Osteoblast (primary cell): ENCODE measurements around the gene ATP2A3. TPM values are rescaled to one million over a fixed set of nuclear protein-coding genes. Genes with fewer than 3 reads are reported as not detected.
A peak's percentile ranks its signal among the peaks of the same experiment; 100 is the strongest.

Experiments used
- DNase-seq: peaks from one replicate; pipeline ENCODE4 v3.0.0; 2011; ENCODE audit warnings: low spot score, mixed read lengths; ENCODE audit not compliant: insufficient read length; ENCODE audit errors: missing footprints
- H2AFZ ChIP-seq: 2 replicates; pipeline ENCODE4 v1.6.0; 2011; ENCODE audit warnings: mild to moderate bottlenecking, low read length
- H3K27ac ChIP-seq: 2 replicates; pipeline ENCODE4 v1.5.1; 2011; ENCODE audit warnings: mild to moderate bottlenecking, low read depth, low read length, moderate library complexity
- H3K27me3 ChIP-seq: 2 replicates; pipeline ENCODE4 v1.6.0; 2012; ENCODE audit warnings: mild to moderate bottlenecking, control low read depth, inconsistent platforms, low read length, moderate library complexity; ENCODE audit not compliant: insufficient read depth
- H3K36me3 ChIP-seq: 2 replicates; pipeline ENCODE4 v1.5.1; 2011; ENCODE audit warnings: mild to moderate bottlenecking, low read length, control low read depth, moderate library complexity; ENCODE audit not compliant: insufficient read depth
- H3K4me1 ChIP-seq: 2 replicates; pipeline ENCODE4 v1.5.1; 2011; ENCODE audit warnings: mild to moderate bottlenecking, low read length, control low read depth, moderate library complexity; ENCODE audit not compliant: insufficient read depth
- H3K4me2 ChIP-seq: 2 replicates; pipeline ENCODE4 v1.6.0; 2011; ENCODE audit warnings: mild to moderate bottlenecking, low read length; ENCODE audit not compliant: insufficient read depth
- H3K4me3 ChIP-seq: fragments of 200-600 bp; sonication (generic); 3 replicates; pipeline ENCODE4 v1.5.1; 2012; ENCODE audit warnings: mild to moderate bottlenecking, low read length, inconsistent platforms; ENCODE audit not compliant: insufficient read depth
- H3K79me2 ChIP-seq: 2 replicates; pipeline ENCODE4 v1.6.0; 2012; ENCODE audit warnings: mild to moderate bottlenecking, low read length, control low read depth, inconsistent platforms; ENCODE audit not compliant: insufficient read depth
- H3K9me3 ChIP-seq: 2 replicates; pipeline ENCODE4 v1.5.1; 2011; ENCODE audit warnings: low read depth, low read length, control low read depth
- H4K20me1 ChIP-seq: 2 replicates; pipeline ENCODE4 v1.6.0; 2012; ENCODE audit warnings: mild to moderate bottlenecking, low read length, control low read depth; ENCODE audit not compliant: insufficient read depth
- total RNA-seq: library from RNA; depleted of rRNA; stranded (reverse); fragments of >200 nt; gene quantifications from 2 replicates; pipeline ENCODE4 v1.2.3, GENCODE V29; 2012
- TF ChIP-seq, protein P1 (sequence below): IDR thresholded peaks from 2 replicates; pipeline ENCODE4 v1.5.1; 2011; ENCODE audit warnings: mild to moderate bottlenecking, low read depth, low read length, moderate library complexity; ENCODE audit errors: extremely low read depth

The ATP2A3 gene
- total RNA-seq = 1.4 and 1.8 TPM in 2 replicates

DNA sequence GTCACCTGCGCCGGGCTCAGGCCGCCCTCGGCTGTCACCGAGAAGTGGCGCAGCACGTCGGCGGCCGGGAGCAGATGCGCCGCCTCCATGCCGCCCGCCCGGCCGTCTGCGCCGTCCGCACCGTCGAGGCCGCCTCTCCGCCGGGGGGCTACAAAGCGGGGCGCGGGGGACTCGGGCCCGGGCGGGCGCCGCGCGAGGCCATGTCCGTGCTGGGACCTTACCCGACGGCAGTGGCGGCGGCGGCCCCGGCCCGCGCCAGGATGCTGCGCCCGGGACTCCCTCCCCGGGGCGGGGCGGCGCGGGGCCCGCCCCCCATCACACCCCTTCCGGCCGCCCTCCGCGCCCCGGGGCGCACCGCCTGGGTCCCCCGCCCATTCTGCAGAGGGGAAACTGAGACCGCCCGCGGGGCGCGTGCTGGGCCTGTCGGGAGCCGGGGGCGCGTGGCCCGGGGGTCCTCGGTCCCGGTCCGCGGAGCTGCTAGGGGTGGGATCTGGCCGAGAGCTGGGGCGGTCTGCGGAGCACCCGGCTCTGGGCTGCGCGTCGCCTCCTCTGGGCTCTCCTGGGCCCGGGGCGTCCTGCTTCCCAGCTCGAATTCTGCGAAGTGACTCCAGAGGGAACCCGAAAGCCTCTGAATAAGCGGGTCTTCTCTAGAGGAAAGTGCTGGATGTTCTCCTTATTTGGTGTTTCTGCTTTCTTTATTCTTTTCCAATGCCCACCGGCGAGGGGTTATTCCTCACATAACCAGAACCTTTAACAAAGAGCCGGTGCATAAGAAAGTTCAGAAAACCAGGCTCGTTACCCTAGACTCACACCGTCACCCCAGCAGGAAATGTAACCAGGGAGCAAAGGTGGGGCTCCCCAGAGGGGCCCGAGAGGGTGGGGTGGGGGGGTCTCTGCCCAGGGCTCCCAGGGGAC lies at the start of gene ATP2A3:
Gene ATP2A3 (minus strand): TSS at position 235 of the 915 bp plus-strand sequence. CDS start 146 bp downstream, at position 89.
- H4K20me1 ChIP-seq = peaks cover 2% of the 10 kb centered on the region
- H3K27ac ChIP-seq = no peak within 1 kb of the TSS
- peaks cover 41% of the 10 kb centered on the region for H3K27me3 ChIP-seq
- H2AFZ ChIP-seq = peak within 1 kb of the TSS; percentile 65
- H3K36me3 ChIP-seq = no peaks in the 10 kb centered on the region
- peak within 1 kb of the TSS; percentile 59 for H3K4me3 ChIP-seq
- H3K4me1 ChIP-seq = peaks cover 4% of the 10 kb centered on the region
- no peaks in the 10 kb centered on the region for H3K79me2 ChIP-seq
- peak within 1 kb of the TSS; percentile 72 for H3K4me2 ChIP-seq
- TF ChIP-seq, protein P1, sequence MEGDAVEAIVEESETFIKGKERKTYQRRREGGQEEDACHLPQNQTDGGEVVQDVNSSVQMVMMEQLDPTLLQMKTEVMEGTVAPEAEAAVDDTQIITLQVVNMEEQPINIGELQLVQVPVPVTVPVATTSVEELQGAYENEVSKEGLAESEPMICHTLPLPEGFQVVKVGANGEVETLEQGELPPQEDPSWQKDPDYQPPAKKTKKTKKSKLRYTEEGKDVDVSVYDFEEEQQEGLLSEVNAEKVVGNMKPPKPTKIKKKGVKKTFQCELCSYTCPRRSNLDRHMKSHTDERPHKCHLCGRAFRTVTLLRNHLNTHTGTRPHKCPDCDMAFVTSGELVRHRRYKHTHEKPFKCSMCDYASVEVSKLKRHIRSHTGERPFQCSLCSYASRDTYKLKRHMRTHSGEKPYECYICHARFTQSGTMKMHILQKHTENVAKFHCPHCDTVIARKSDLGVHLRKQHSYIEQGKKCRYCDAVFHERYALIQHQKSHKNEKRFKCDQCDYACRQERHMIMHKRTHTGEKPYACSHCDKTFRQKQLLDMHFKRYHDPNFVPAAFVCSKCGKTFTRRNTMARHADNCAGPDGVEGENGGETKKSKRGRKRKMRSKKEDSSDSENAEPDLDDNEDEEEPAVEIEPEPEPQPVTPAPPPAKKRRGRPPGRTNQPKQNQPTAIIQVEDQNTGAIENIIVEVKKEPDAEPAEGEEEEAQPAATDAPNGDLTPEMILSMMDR = no peak
- H3K9me3 ChIP-seq = no peaks in the 10 kb centered on the region
- DNase-seq = peak; percentile 91

DNA sequence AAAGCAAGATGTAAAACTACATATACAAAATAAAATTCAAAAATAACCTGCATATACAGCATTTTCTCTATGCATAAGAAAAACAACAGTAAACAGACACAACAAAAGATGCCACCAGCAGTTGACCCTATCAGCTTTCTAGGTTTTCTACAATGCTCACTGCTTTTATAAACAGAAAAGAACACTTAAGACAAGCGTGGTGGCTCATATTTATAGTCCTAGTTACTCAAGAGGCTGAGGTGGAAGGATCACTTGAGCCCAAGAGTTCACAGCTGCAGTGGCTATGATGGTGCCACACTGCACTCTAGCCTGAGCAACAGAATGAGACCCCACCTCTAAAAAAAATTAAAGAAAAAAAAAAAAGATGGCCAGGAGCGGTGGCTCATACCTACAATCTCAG lies 46.5 kb upstream of the ATP2A3 start:
- H2AFZ ChIP-seq = no peak overlapping the region
- no peaks in the 10 kb centered on the region for H3K27me3 ChIP-seq
- no peak for DNase-seq
- no peaks in the 10 kb centered on the region for H3K9me3 ChIP-seq
- TF ChIP-seq, protein P1 = no peak
- H4K20me1 ChIP-seq = no peaks in the 10 kb centered on the region
- no peak overlapping the region for H3K4me2 ChIP-seq
- no peaks in the 10 kb centered on the region for H3K79me2 ChIP-seq
- H3K27ac ChIP-seq = no peak overlapping the region
- no peaks in the 10 kb centered on the region for H3K4me1 ChIP-seq
- no peak overlapping the region for H3K4me3 ChIP-seq
- H3K36me3 ChIP-seq = peaks cover 61% of the 10 kb centered on the region

DNA sequence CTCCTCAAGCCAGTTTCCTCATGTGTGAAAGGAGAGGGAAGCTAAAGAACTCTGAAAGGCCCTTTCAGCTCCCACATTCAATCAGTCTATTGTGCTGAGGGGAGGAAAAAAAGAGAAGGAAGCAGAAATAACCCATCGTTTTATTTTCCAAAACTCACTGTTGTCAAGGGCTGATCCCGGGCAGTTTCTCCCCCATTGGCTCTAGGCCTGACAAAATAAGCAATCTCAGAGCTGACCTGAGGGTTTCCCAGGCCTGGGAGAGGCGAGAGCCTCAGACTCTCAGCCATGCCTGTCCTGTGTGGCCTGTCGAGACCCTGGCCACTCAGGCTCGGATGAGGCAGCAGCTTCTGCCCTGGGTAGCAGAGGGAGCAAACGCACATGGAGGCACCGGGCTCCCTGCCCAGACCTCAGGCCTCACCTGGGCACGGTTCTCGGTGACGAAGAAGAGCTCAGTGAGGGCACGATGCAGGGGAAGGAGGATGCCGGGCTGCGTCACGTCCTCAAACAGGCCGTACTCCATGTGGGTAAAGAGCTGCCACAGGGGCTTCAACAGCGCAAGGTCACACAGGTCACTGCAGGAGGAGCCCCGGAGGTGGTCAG lies 45.0 kb upstream of the ATP2A3 start:
- H2AFZ ChIP-seq = no peak overlapping the region
- H4K20me1 ChIP-seq = no peaks in the 10 kb centered on the region
- H3K4me2 ChIP-seq = no peak overlapping the region
- no peaks in the 10 kb centered on the region for H3K27me3 ChIP-seq
- H3K9me3 ChIP-seq = no peaks in the 10 kb centered on the region
- no peaks in the 10 kb centered on the region for H3K4me1 ChIP-seq
- TF ChIP-seq, protein P1 = no peak
- no peak overlapping the region for H3K27ac ChIP-seq
- H3K36me3 ChIP-seq = peaks cover 49% of the 10 kb centered on the region
- no peaks in the 10 kb centered on the region for H3K79me2 ChIP-seq
- DNase-seq = peak; percentile 27
- no peak overlapping the region for H3K4me3 ChIP-seq
